K562 (cell line): ENCODE measurements around the gene METAP1D. TPM values are rescaled to one million over a fixed set of nuclear protein-coding genes. Genes with fewer than 3 reads are reported as not detected.

Experiments used
- PCBP1 ChIP-seq: fragments of 200-400 bp; formaldehyde crosslinking; IDR thresholded peaks from 2 replicates; pipeline ENCODE4 v1.6.1; 2018; ENCODE audit warnings: mild to moderate bottlenecking, low read depth, low read length; ENCODE audit not compliant: poor library complexity, severe bottlenecking
- REST ChIP-seq, 2 experiments: fragments of 450-650 bp; formaldehyde crosslinking in 1 of 2; IDR thresholded peaks; 2 replicates each; pipeline versions ENCODE4 v1.4.0 to v1.6.1; 2014 to 2020; ENCODE audit warnings: mild to moderate bottlenecking in 2 of 2, borderline replicate concordance in 1 of 2, low read depth in 1 of 2
- YY1 ChIP-seq, 3 experiments: IDR thresholded peaks; 2 replicates each; pipeline ENCODE4 v1.6.1; 2011; ENCODE audit warnings: low read length in 2 of 3, mild to moderate bottlenecking in 2 of 3, moderate library complexity in 2 of 3, borderline replicate concordance in 1 of 3, control low read depth in 1 of 3, low read depth in 1 of 3; ENCODE audit not compliant: insufficient read depth in 3 of 3, insufficient replicate concordance in 2 of 3, control insufficient read depth in 1 of 3, insufficient read length in 1 of 3; ENCODE audit errors: extremely low read depth in 1 of 3
- ZEB2 ChIP-seq: fragments of 450-650 bp; IDR thresholded peaks from 2 replicates; pipeline ENCODE4 v1.6.1; 2016
- polyA plus RNA-seq, 8 experiments: library from polyadenylated mRNA; depleted of rRNA in 4 of 8; stranded (reverse) in 5 of 8; unstranded in 3 of 8; fragments of >200 nt; fragmentation: Nextera tagmentation in 2 of 8; fragmentation: Illumina TruSeq in 1 of 8; extraction: Ambion mirVana in 2 of 8; extraction: Trizol in 1 of 8; gene quantifications; 2 replicates each; pipeline versions ENCODE4 v1.2.1 to v1.2.3, GENCODE V29; 2011 to 2014; ENCODE audit warnings: inconsistent platforms in 1 of 8, missing spikeins in 1 of 8
- total RNA-seq, 7 experiments: library from RNA; depleted of rRNA in 6 of 7; stranded (reverse); fragments of >200 nt in 6 of 7; fragmentation: Illumina TruSeq in 2 of 7; extraction: Trizol in 2 of 7; gene quantifications; 2 replicates each; pipeline versions ENCODE4 v1.2.1 to v1.2.3, GENCODE V29; 2011 to 2021; ENCODE audit warnings: low replicate concordance in 1 of 7

Gene METAP1D
- total and polyA plus RNA-seq, 9 of the 15 experiments (the other 6 are each of a cell fraction or from before 2014, with no cell fraction given) = 8.0 to 23.4 (median 15.7) TPM

GRCh38 chr2:172096626-172097547 is 97.1 kb downstream of the METAP1D start (continued):
- TF ChIP-seq REST (IDR thresholded peaks at IDR 0.05; ENCODE audit: borderline replicate concordance) (no peak), REST (CRISPR knock-in tag; IDR thresholded peaks at IDR 0.05; ENCODE audit: low read depth) (no peak), PCBP1 (peak; percentile 61), YY1 (IDR thresholded peaks at IDR 0.05; ENCODE audit: borderline replicate concordance in 1 of 3, control insufficient read depth in 1 of 3, extremely low read depth in 1 of 3, insufficient read depth in 3 of 3, insufficient read length in 1 of 3, insufficient replicate concordance in 2 of 3, low read depth in 1 of 3, low read length in 2 of 3) (no peak), ZEB2 (no peak)
